Measurements from ENCODE around the gene CYP19A1.

The CYP19A1 gene

DNA sequence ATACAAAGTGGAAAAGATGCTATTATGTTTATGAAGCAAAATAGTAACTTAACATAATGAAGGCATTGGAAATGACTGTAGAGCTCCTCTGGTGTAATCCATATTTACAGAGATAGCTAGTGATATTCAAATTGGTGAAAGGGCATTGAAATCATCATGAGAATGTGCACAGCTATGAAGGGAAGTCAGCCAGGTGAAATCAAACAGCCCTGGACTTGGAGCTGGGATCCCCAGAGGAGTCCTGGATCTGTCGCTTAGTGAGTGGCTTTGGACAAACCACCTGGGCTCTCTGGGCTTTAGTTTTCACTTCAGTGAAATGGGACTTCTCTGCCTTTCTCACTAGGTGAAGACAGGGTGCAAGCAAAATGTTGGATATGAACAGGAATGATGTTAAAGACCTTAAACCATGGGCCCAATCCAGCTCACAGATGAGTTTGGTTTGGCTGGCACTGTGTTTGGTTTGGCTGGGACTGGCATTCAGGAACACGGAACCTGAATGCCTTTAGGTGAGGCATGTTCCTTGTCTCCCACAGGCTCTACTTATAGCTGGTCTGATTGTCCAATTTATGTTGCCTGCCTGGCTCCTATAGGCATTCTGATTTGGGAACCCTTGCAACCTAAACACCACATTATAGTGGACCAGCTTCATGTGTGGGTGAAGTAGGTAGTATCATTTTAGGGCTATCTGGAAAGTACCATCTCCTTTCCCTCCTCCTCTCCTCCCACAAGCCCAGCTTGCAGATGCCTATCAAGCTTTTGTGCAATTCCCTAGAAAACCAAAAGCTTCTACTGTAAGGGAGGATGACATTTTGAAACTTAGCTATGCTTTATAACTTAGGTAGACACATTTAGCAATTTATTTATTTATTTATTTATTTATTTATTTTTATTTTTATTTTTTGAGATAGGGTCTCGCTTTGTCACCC lies 133.1 kb downstream of the CYP19A1 start:
- Mint-ChIP-seq H3K4me1 (peaks cover 14% of the 10 kb centered on the region), H3K27me3 (ENCODE audit: low read depth, poor library complexity) (peaks cover 3% of the 10 kb centered on the region), H3K4me3 (no peak overlapping the region), H3K9me3 (no peaks in the 10 kb centered on the region), H3K27ac (no peak overlapping the region), H3K36me3 (ENCODE audit: low read depth) (no peaks in the 10 kb centered on the region)
- TF ChIP-seq, protein P1, sequence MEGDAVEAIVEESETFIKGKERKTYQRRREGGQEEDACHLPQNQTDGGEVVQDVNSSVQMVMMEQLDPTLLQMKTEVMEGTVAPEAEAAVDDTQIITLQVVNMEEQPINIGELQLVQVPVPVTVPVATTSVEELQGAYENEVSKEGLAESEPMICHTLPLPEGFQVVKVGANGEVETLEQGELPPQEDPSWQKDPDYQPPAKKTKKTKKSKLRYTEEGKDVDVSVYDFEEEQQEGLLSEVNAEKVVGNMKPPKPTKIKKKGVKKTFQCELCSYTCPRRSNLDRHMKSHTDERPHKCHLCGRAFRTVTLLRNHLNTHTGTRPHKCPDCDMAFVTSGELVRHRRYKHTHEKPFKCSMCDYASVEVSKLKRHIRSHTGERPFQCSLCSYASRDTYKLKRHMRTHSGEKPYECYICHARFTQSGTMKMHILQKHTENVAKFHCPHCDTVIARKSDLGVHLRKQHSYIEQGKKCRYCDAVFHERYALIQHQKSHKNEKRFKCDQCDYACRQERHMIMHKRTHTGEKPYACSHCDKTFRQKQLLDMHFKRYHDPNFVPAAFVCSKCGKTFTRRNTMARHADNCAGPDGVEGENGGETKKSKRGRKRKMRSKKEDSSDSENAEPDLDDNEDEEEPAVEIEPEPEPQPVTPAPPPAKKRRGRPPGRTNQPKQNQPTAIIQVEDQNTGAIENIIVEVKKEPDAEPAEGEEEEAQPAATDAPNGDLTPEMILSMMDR (IDR thresholded peaks at IDR 0.05) = no peak
- DNase-seq = no peak

DNA sequence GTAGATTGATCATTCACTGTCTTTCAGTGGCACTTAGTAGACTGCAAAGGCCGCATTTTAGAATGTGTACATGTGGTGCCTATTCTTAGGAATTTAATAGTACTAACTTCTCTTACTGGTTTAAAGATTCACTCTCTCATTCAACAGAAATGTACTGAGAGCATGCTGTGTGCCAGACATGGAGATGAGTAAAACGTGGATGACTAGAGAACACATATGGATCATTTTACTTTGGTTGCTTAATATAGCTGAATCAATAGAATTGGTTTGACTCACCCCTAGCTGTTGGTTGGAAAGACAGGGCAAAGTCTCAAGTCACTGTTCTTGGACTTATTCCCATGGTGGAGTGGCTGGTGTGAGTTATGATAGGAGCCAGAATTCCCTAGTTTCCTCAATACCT lies 134.6 kb downstream of the CYP19A1 start:
- Mint-ChIP-seq H3K27ac (no peak overlapping the region), H3K4me1 (peaks cover 14% of the 10 kb centered on the region), H3K36me3 (ENCODE audit: low read depth) (no peaks in the 10 kb centered on the region), H3K9me3 (no peaks in the 10 kb centered on the region), H3K4me3 (no peak overlapping the region), H3K27me3 (ENCODE audit: low read depth, poor library complexity) (peaks cover 6% of the 10 kb centered on the region)
- no peak for DNase-seq
- TF ChIP-seq, protein P1 (IDR thresholded peaks at IDR 0.05) = no peak

DNA sequence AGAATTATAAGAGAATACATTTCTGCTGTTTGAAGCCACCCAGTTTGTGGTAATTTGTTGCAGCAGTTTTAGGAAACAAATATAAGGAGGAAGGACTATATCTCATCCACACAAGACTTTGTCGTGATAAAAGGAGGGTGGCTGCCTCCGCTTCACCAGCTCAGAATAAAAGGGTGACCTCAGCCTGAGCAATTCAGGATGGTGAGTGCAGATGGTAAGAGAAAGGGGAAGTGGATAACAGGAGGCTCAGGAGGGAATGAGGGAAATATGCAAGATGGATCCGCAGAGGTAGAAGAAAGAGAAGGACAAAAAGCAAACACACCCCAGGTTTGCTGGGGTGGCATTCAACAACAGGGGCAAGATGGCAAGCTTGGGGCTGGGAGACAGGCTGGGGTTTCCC lies 135.6 kb downstream of the CYP19A1 start:
- H3K27ac Mint-ChIP-seq = no peak overlapping the region
- TF ChIP-seq, protein P1 (IDR thresholded peaks at IDR 0.05) = no peak
- H3K36me3 Mint-ChIP-seq (ENCODE audit: low read depth) = no peaks in the 10 kb centered on the region
- peaks cover 11% of the 10 kb centered on the region for H3K4me1 Mint-ChIP-seq
- peaks cover 6% of the 10 kb centered on the region for H3K27me3 Mint-ChIP-seq (ENCODE audit: low read depth, poor library complexity)
- H3K9me3 Mint-ChIP-seq = no peaks in the 10 kb centered on the region
- H3K4me3 Mint-ChIP-seq = no peak overlapping the region
- DNase-seq = no peak

DNA sequence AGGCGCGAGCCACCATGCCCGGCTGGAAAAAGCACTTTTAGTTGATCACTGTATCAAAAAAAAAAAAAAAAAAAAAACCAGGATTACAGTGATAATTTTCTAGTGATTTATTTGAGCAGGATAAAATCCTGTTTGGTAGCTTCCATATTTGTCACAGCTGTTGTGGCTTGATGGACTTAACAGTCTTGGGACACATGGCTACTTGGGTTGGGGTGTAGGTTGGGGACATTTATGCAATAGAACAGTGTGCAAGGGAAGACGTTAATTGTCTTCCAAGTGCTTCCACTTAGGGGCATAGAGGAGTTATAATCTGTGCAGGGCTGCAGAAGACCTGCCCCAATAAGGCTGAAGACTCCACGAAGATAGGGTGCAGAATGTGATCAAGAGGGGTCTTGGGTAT lies 136.8 kb downstream of the CYP19A1 start:
- Mint-ChIP-seq H3K27me3 (ENCODE audit: low read depth, poor library complexity) (peaks cover 6% of the 10 kb centered on the region), H3K9me3 (no peaks in the 10 kb centered on the region), H3K36me3 (ENCODE audit: low read depth) (no peaks in the 10 kb centered on the region), H3K4me3 (no peak overlapping the region), H3K27ac (no peak overlapping the region), H3K4me1 (no peaks in the 10 kb centered on the region)
- TF ChIP-seq, protein P1 (IDR thresholded peaks at IDR 0.05) = no peak
- no peak for DNase-seq

DNA sequence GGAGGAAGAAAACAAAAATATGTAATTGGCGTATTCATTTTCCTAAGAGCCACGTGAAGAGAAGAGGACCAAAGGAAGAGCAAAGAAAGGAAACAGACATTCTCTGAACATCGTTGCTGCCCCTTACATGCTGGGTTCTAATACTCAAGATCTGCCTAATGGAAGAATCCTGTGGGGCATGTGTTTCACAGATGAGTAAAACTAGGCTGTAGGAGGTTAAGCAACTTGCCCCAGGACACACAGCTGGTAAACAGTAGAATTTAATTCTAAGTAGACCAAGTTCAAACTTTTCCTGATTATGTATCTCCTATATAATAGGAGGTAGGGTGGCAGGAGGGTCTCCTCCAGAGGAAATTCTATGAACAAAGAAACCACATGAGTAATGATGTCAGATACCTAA lies 137.6 kb downstream of the CYP19A1 start:
- TF ChIP-seq, protein P1 (IDR thresholded peaks at IDR 0.05) = no peak
- H3K27ac Mint-ChIP-seq = no peak overlapping the region
- no peak overlapping the region for H3K4me3 Mint-ChIP-seq
- DNase-seq = no peak
- no peaks in the 10 kb centered on the region for H3K36me3 Mint-ChIP-seq (ENCODE audit: low read depth)
- no peaks in the 10 kb centered on the region for H3K4me1 Mint-ChIP-seq
- H3K27me3 Mint-ChIP-seq (ENCODE audit: low read depth, poor library complexity) = peaks cover 6% of the 10 kb centered on the region
- H3K9me3 Mint-ChIP-seq = no peaks in the 10 kb centered on the region

DNA sequence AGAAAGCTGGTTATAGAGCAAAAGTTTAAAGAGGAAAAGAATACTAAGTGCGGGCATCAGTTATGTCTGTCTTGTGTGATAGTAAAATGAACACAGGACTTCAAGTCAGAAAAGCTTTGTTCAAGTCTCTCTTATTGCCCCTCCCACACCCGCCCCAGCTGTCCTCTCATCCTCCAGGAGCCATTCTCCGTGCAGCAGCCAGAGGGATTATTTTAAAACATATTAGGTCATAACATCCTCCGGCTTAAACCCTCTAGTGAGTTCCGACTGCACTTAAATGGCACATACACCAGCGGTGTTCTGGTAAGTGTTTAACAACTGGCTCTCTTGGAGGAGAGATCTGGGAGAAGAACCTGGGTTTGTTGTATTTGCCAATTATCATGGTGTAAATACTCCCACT lies 138.9 kb downstream of the CYP19A1 start:
- H3K4me3 Mint-ChIP-seq = no peak overlapping the region
- H3K27ac Mint-ChIP-seq = no peak overlapping the region
- TF ChIP-seq, protein P1 (IDR thresholded peaks at IDR 0.05) = no peak
- no peak for DNase-seq
- peaks cover 3% of the 10 kb centered on the region for H3K27me3 Mint-ChIP-seq (ENCODE audit: low read depth, poor library complexity)
- no peaks in the 10 kb centered on the region for H3K9me3 Mint-ChIP-seq
- no peaks in the 10 kb centered on the region for H3K36me3 Mint-ChIP-seq (ENCODE audit: low read depth)
- H3K4me1 Mint-ChIP-seq = no peaks in the 10 kb centered on the region
